GM12801 (cell line): Measurements from ENCODE around the gene NR6A1.

ENCODE experiments used
- TF ChIP-seq, protein P1 (sequence below): IDR thresholded peaks from one replicate; pipeline ENCODE4 v1.5.1; 2011; ENCODE audit warnings: control low read depth; ENCODE audit not compliant: insufficient read length; ENCODE audit errors: extremely low read depth

The NR6A1 gene

DNA sequence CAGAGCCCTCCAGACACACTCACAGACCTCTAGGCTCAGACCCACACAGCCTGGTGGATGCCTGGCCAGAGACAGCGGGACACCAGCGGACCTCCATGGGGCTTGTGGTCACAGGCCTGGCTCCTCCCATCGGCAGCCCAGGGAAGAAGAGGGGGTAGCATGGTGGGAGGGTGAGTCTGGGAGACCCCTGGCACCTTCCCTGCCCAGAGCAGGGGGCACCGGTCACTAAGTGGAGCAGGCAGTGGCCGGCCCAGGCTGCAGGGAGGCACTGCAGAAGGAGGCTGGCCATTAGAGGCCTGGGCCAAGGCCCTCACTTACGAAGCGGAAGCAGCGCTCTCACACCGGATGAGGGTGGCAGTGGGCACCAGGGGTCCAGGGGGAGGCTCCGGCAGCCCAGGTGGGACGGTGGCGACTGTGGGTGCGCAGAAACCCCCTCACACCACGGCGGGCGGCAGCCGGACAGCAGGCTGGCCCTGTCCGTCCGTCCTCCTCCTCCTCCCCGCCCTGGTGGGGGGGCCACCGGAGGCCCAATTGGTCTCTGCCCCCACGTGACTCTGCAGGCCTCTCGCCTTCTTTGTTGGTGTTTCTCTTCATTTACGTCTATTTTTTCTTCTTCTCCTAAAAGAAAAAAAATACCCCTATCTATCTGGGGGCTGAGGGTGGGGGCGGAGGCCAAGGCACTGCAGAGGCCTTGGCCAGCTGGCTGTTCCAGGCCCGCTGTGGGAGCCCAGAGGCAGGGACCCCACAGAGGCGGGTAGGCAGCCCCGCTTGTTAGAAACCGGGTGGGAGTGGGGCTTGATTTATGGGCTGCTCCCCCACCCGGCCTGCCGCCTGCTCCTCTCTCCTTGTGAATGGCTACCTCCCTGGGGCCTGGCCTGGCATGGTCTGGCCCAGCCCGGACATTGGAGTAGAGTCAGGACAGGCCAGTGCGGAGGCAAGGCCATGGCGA is 263.9 kb downstream of the NR6A1 start, which contains the start of gene NR5A1:
NR5A1 (minus strand) TSS at position 469 of the 949 bp plus-strand sequence. CDS start 4,004 bp downstream, outside the sequence.
- TF ChIP-seq, protein P1, sequence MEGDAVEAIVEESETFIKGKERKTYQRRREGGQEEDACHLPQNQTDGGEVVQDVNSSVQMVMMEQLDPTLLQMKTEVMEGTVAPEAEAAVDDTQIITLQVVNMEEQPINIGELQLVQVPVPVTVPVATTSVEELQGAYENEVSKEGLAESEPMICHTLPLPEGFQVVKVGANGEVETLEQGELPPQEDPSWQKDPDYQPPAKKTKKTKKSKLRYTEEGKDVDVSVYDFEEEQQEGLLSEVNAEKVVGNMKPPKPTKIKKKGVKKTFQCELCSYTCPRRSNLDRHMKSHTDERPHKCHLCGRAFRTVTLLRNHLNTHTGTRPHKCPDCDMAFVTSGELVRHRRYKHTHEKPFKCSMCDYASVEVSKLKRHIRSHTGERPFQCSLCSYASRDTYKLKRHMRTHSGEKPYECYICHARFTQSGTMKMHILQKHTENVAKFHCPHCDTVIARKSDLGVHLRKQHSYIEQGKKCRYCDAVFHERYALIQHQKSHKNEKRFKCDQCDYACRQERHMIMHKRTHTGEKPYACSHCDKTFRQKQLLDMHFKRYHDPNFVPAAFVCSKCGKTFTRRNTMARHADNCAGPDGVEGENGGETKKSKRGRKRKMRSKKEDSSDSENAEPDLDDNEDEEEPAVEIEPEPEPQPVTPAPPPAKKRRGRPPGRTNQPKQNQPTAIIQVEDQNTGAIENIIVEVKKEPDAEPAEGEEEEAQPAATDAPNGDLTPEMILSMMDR: no peak

DNA sequence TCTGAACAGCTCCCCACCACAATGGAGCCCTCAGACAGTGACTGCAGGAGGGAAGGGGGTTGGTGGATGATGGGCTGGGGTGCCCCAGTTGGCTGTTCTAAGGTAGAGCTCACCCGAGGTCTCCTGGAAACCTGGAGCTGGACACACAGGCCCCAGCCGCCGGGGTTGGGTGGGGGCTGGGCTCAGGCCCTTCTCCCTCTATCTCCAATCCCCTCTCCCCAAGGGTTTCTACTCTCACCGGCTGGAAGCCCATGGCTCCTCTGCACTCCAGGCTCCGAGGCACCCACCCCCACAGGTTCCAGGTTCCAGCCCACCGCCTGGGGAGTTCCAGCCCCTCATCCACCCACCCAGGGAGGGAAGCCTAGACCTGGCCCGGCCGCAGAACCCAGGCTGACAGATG is 264.7 kb downstream of the NR6A1 start:
- TF ChIP-seq, protein P1: no peak

DNA sequence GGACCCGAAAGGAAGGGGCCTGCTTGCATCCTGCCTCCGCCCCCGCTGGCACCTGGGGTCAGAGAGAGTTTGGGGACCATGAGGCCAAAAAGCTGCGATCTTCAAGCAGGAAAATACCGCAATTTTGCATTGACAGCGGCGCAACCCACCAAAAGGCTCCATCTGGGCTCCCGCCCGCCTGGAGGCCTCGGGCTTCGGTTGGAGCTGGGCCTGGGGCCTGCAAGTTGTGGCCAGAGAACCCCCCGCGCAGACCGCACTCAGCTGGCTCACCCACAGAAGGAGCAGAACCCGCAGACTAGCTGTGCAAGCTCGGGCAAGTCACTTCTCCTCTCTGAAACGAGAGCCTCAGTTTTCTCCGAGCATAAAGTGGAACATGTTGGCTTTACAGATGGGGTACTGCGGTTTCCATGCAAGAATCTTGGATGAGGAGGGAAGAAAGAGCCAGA is 265.2 kb downstream of the NR6A1 start:
- TF ChIP-seq, protein P1: no peak

DNA sequence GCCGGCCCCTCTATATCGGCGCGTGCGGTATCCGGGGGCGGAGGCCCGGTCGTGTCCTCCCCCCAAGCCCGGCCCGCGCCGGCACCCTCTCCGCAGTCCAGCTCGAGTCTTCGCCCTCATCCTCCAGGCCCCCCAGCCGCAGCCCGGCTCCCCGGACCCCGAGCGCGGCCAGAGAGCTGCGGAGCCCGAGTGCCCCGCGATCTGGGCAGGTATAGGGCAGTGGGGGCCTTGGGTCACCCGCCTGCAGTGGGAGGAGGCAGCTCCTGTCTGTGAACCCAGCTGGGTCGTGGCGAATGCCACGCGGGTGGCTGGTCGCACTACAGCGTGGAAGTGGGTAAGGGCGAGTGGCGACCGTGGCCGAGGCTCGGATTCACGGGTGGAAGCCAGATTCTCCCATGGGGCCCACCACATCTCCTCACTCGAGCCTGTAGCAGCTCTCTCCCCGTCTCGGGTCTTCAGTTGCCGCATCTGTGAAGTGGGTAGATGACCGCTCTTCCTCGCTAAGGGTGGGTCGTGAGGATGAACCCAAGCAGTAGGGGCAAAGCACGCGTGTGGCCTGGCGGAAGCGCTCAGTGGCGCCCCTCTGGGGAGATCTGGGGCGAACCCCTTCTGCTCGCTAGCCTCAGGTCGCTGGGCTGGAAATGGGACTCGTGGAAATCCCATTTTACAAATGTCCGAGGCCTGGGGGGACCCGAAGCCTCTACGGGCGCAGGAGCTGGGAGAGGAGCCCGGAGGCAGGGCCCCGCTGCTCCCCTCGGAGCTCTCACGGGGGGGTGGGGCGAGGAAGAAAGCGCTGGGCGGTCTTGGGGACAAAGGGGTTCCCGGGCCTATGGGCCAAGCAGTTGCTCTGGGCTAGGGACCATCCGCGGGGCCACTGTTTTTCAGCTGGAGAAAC is 265.9 kb downstream of the NR6A1 start:
- TF ChIP-seq, protein P1: no peak

DNA sequence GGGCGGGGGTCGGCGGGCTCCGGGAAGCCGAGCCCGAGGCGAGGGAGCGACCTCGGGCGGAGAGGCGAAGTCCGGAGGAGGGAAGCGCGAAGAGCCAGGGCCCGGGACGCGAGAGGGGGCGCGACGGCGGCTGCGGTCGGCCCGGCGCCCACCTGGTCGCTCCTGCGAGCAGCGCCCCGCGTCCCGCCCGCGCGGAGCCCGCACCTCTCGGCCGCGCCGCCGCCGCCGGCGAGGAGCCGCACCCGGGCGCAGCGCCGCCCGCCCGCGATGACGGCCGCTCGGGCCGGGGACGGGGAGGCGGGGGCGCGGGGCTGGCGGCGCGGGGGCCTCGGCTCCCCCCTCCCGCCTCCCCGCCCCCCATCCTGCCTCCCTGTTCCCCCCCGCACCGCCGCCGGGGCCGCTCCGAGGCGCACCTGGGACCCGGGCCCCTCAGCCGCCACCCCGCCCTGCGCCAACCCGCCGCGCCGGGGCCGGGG is 266.5 kb downstream of the NR6A1 start:
- TF ChIP-seq, protein P1: no peak

DNA sequence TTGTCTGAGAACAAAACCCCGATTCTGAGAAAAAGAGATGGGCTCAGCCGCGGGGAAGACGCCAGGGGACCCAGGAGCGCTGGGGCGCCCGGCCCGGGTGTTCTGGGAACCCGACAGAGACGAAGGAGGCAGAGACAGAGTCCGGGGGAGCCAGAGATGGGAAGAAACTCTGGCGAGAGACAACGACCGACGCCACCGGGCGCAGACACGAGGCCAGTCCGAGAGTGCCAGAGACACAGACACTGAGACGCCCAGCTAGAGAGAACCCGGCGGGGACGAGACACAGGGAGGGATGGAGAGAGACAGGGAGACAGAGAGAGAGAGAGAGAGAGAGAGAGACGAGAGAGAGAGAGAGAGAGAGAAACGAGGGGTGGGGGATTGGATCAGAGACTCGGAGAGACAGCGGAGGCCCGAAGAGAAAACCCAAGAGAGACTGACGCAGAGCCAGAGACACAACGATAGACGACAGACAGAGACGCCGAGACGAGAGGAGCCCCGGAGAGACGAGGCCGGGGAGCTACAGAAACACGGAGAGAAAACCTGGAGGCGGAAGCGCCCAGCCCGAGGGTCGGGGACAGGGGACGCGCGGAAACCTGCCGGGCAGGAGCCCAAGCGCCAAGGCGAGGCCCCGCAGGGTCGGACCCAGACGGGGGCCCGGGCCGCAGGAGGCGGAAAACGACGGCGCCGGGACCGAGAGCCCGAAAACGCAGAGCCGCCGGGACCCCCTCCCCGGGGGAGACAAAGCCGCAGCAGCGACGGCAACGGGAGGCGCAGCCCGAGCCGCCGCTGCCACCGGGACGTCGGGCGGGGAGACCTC is 267.2 kb downstream of the NR6A1 start:
- TF ChIP-seq, protein P1: no peak
